ENCODE results near the gene ANKDD1B. TPM values are rescaled to one million over a fixed set of nuclear protein-coding genes. Genes with fewer than 3 reads are reported as not detected.

The ANKDD1B gene
- total and polyA plus RNA-seq, 2 of the 13 experiments (the other 11 are each of a cell fraction or from before 2014, with no cell fraction given) = 0.12 to 0.27 TPM

DNA sequence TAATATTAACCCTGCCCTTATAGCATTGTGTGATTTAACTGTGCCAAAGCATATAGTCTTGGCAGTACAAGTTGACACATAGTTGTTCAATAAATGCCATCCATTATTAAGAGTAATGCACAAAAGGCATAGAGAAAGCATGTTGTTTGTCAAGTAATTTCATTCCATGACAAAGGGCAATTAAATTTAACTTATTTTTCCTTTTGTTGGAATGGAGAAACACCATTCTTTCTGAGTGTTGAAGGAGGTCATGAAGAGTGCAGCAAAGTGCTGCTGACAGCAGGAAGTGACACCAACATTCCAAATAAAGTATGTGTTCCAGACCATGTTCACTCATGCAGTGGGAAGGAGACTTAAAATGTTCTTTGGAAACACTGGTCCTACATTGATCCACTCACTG lies 29.1 kb downstream of the ANKDD1B start (continued):
- TF ChIP-seq, protein P1, sequence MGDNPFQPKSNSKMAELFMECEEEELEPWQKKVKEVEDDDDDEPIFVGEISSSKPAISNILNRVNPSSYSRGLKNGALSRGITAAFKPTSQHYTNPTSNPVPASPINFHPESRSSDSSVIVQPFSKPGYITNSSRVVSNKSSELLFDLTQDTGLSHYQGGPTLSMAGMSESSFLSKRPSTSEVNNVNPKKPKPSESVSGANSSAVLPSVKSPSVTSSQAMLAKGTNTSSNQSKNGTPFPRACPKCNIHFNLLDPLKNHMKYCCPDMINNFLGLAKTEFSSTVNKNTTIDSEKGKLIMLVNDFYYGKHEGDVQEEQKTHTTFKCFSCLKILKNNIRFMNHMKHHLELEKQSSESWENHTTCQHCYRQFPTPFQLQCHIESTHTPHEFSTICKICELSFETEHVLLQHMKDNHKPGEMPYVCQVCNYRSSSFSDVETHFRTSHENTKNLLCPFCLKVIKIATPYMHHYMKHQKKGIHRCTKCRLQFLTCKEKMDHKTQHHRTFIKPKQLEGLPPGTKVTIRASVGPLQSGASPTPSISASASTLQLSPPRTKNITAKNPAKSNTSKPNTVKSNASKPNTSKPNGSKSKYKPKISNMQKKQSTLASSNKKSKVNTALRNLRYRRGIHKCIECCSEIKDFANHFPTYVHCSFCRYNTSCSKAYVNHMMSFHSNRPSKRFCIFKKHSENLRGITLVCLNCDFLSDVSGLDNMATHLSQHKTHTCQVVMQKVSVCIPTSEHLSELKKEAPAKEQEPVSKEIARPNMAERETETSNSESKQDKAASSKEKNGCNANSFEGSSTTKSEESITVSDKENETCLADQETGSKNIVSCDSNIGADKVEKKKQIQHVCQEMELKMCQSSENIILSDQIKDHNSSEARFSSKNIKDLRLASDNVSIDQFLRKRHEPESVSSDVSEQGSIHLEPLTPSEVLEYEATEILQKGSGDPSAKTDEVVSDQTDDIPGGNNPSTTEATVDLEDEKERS (CRISPR knock-in tag; IDR thresholded peaks at IDR 0.05) = no peak
- no peak for TF ChIP-seq ZBTB38 (CRISPR knock-in tag; IDR thresholded peaks at IDR 0.05)
- TF ChIP-seq, protein P2, sequence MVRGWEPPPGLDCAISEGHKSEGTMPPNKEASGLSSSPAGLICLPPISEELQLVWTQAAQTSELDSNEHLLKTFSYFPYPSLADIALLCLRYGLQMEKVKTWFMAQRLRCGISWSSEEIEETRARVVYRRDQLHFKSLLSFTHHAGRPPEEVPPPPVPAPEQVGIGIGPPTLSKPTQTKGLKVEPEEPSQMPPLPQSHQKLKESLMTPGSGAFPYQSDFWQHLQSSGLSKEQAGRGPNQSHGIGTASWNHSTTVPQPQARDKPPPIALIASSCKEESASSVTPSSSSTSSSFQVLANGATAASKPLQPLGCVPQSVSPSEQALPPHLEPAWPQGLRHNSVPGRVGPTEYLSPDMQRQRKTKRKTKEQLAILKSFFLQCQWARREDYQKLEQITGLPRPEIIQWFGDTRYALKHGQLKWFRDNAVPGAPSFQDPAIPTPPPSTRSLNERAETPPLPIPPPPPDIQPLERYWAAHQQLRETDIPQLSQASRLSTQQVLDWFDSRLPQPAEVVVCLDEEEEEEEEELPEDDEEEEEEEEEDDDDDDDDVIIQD (CRISPR knock-in tag; IDR thresholded peaks at IDR 0.05; ENCODE audit: low read depth) = no peak
- no peak for TF ChIP-seq MTA3 (CRISPR knock-in tag; IDR thresholded peaks at IDR 0.05)
- TF ChIP-seq, protein P3, sequence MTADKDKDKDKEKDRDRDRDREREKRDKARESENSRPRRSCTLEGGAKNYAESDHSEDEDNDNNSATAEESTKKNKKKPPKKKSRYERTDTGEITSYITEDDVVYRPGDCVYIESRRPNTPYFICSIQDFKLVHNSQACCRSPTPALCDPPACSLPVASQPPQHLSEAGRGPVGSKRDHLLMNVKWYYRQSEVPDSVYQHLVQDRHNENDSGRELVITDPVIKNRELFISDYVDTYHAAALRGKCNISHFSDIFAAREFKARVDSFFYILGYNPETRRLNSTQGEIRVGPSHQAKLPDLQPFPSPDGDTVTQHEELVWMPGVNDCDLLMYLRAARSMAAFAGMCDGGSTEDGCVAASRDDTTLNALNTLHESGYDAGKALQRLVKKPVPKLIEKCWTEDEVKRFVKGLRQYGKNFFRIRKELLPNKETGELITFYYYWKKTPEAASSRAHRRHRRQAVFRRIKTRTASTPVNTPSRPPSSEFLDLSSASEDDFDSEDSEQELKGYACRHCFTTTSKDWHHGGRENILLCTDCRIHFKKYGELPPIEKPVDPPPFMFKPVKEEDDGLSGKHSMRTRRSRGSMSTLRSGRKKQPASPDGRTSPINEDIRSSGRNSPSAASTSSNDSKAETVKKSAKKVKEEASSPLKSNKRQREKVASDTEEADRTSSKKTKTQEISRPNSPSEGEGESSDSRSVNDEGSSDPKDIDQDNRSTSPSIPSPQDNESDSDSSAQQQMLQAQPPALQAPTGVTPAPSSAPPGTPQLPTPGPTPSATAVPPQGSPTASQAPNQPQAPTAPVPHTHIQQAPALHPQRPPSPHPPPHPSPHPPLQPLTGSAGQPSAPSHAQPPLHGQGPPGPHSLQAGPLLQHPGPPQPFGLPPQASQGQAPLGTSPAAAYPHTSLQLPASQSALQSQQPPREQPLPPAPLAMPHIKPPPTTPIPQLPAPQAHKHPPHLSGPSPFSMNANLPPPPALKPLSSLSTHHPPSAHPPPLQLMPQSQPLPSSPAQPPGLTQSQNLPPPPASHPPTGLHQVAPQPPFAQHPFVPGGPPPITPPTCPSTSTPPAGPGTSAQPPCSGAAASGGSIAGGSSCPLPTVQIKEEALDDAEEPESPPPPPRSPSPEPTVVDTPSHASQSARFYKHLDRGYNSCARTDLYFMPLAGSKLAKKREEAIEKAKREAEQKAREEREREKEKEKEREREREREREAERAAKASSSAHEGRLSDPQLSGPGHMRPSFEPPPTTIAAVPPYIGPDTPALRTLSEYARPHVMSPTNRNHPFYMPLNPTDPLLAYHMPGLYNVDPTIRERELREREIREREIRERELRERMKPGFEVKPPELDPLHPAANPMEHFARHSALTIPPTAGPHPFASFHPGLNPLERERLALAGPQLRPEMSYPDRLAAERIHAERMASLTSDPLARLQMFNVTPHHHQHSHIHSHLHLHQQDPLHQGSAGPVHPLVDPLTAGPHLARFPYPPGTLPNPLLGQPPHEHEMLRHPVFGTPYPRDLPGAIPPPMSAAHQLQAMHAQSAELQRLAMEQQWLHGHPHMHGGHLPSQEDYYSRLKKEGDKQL (CRISPR knock-in tag; IDR thresholded peaks at IDR 0.05; ENCODE audit: low read depth) = no peak
- no peak for TF ChIP-seq JDP2 (CRISPR knock-in tag; IDR thresholded peaks at IDR 0.05; ENCODE audit: borderline replicate concordance)
- TF ChIP-seq, protein P4, sequence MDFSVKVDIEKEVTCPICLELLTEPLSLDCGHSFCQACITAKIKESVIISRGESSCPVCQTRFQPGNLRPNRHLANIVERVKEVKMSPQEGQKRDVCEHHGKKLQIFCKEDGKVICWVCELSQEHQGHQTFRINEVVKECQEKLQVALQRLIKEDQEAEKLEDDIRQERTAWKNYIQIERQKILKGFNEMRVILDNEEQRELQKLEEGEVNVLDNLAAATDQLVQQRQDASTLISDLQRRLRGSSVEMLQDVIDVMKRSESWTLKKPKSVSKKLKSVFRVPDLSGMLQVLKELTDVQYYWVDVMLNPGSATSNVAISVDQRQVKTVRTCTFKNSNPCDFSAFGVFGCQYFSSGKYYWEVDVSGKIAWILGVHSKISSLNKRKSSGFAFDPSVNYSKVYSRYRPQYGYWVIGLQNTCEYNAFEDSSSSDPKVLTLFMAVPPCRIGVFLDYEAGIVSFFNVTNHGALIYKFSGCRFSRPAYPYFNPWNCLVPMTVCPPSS (IDR thresholded peaks at IDR 0.05) = no peak
- no peak for TF ChIP-seq KAT7 (CRISPR knock-in tag; IDR thresholded peaks at IDR 0.05; ENCODE audit: borderline replicate concordance)
